Spinal cord (tissue), 10 donors: ENCODE measurements around the gene SMIM24. TPM values are rescaled to one million over a fixed set of nuclear protein-coding genes. Genes with fewer than 3 reads are reported as not detected.
"Not testable (repeated sequence)": the region's sequence is repeated elsewhere in the genome, so short reads cannot be mapped to it uniquely, and the experiment has no call there.

Experiments used
- DNase-seq, 6 donors: peaks; one replicate each; pipeline versions ENCODE4 v3.0.0 to v3.0.0-alpha.2; 2013 to 2015; ENCODE audit warnings: low spot score in 6 of 6, low read depth in 4 of 6
- H3K27ac ChIP-seq: one replicate; pipeline ENCODE4 v1.5.1; 2013; ENCODE audit warnings: low read depth, low read length, control low read depth
- H3K27me3 ChIP-seq: one replicate; pipeline ENCODE4 v1.6.1; 2013; ENCODE audit warnings: low read length; ENCODE audit not compliant: control insufficient read depth, insufficient read depth
- H3K36me3 ChIP-seq: one replicate; pipeline ENCODE4 v1.6.1; 2013; ENCODE audit warnings: low read length; ENCODE audit not compliant: control insufficient read depth, insufficient read depth
- H3K4me1 ChIP-seq: one replicate; pipeline ENCODE4 v1.6.1; 2013; ENCODE audit warnings: low read length; ENCODE audit not compliant: control insufficient read depth, insufficient read depth
- H3K4me3 ChIP-seq: one replicate; pipeline ENCODE4 v1.5.1; 2013; ENCODE audit warnings: low read depth, low read length, control low read depth
- H3K9me3 ChIP-seq: one replicate; pipeline ENCODE4 v1.6.1; 2013; ENCODE audit warnings: low read length; ENCODE audit not compliant: control insufficient read depth, insufficient read depth
- WGBS: methylation state at CpG from one replicate; pipeline ENCODE4 v1.1.5; 2013; ENCODE audit warnings: missing lambda C conversion rate; ENCODE audit not compliant: insufficient coverage; 5-methylcytosine and 5-hydroxymethylcytosine counted together
- long read RNA-seq, 4 donors: transcript quantifications; one replicate each; lab custom pipeline, GENCODE V29; 2026
- polyA plus RNA-seq, 2 donors: library from polyadenylated mRNA; unstranded; fragments of 120-200 nt; gene quantifications; one replicate each; pipeline ENCODE4 v1.2.1, GENCODE V29; 2013; ENCODE audit not compliant: insufficient read length in 2 of 2
- total RNA-seq, 2 donors: library from RNA; depleted of rRNA in 1 of 2; stranded (reverse); fragments of 120-200 nt in 1 of 2; fragments of >200 nt in 1 of 2; gene quantifications; one replicate each; pipeline versions ENCODE4 v1.2.3 to v1.2.4, GENCODE V29; 2013 to 2014
- donor health status: healthy.

The SMIM24 gene
- total RNA-seq (under 1 TPM in 1 of 2 donors, not detected in 1; 0.94 TPM), polyA plus RNA-seq (1 to 10 TPM; 2.8 to 3.6 TPM)
- long read RNA-seq, donor 1, result 0 reads
- long read RNA-seq, donor 2, partial matches to known transcripts, result 0 of 1 reads
- long read RNA-seq, donor 2, other reads (novel, unspliced or antisense), result 0 of 1 reads
- long read RNA-seq, donor 3, partial matches to known transcripts, result 0 of 3 reads
- long read RNA-seq, donor 3, other reads (novel, unspliced or antisense), result 0 of 3 reads
- long read RNA-seq, donor 4, result 0 reads

GRCh38 chr19:3480383-3481091 lies at the start of gene SMIM24:
Gene SMIM24, minus strand, starts transcription at chr19:3480525. Its CDS starts 62 bp downstream, at chr19:3480463.
- Histone ChIP-seq H3K27ac (no peak within 1 kb of the TSS), H3K36me3 (no peaks in the 10 kb centered on the region), H3K9me3 (no peaks in the 10 kb centered on the region), H3K4me3 (no peak within 1 kb of the TSS), H3K27me3 (peaks cover 60% of the 10 kb centered on the region), H3K4me1 (peaks cover 5% of the 10 kb centered on the region)
- 39% methylated on average over 22 of the region's 27 CpGs for WGBS
- no peak for DNase-seq

DNA sequence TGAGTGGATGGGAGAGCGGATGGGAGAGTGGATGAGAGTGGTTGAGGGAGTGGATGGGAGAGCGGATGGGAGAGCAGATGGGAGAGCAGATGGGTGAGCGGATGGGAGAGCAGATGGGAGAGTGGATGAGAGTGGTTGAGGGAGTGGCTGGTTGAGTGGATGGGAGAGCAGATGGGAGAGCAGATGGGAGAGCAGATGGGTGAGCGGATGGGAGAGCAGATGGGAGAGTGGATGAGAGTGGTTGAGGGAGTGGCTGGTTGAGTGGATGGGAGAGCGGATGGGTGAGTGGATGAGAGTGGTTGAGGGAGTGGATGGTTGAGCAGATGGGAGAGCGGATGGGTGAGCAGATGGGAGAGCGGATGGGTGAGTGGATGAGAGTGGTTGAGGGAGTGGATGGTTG lies 49.0 kb upstream of the SMIM24 start:
- not testable (repeated sequence) for H3K27ac ChIP-seq, H3K27me3 ChIP-seq, H3K4me1 ChIP-seq, DNase-seq, H3K9me3 ChIP-seq, H3K4me3 ChIP-seq
- 97% methylated on average over 7 of the region's 7 CpGs for WGBS
- peaks cover 93% of the 10 kb centered on the region for H3K36me3 ChIP-seq

GRCh38 chr19:3528539-3529211 lies 48.4 kb upstream of the SMIM24 start:
- Histone ChIP-seq H3K9me3 (no peaks in the 10 kb centered on the region), H3K4me3 (no peak overlapping the region), H3K27ac (no peak overlapping the region), H3K36me3 (peaks cover 93% of the 10 kb centered on the region), H3K4me1 (no peaks in the 10 kb centered on the region), H3K27me3 (no peaks in the 10 kb centered on the region)
- DNase-seq, result no peak
- WGBS, result 94% methylated on average over 20 of the region's 20 CpGs

GRCh38 chr19:3528080-3528479 lies 47.8 kb upstream of the SMIM24 start:
- Histone ChIP-seq H3K36me3 (peaks cover 93% of the 10 kb centered on the region), H3K9me3 (no peaks in the 10 kb centered on the region), H3K27ac (no peak overlapping the region), H3K27me3 (no peaks in the 10 kb centered on the region), H3K4me3 (no peak overlapping the region), H3K4me1 (no peaks in the 10 kb centered on the region)
- DNase-seq, result no peak
- WGBS, result 95% methylated on average over 11 of the region's 14 CpGs

DNA sequence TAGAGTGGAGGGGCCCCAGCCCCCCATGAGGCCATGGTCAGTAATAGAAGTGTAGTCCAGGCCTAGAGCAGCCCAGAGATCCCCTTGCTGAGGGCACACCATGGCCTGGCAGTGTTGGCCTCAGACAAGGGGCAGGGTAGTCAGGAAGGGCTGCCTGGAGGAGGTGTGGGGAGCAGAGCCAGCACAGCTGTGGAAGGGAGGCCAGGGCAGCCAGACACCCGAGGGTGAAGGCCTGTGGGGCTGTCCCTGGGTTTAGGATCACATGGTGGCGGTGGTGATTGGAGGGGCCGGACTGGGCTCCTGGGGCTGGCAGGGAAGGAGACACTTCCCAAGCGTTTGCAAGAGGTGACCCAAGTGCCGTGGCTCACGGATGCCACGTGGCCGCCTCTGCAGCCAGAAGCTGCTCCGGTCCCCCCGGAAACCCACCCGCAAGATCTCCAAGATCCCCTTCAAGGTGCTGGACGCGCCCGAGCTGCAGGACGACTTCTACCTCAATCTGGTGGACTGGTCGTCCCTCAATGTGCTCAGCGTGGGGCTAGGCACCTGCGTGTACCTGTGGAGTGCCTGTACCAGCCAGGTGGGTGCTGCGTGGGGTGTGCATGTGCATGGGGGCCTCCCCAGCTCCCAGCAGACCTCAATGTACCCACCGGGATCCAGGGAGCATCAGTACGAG lies 47.0 kb upstream of the SMIM24 start:
- Histone ChIP-seq H3K9me3 (no peaks in the 10 kb centered on the region), H3K4me1 (no peaks in the 10 kb centered on the region), H3K27ac (no peak overlapping the region), H3K36me3 (peaks cover 93% of the 10 kb centered on the region), H3K27me3 (no peaks in the 10 kb centered on the region), H3K4me3 (no peak overlapping the region)
- DNase-seq, result no peak
- 97% methylated on average over 20 of the region's 21 CpGs for WGBS

GRCh38 chr19:3526507-3527237 lies 46.3 kb upstream of the SMIM24 start:
- 88% methylated on average over 26 of the region's 28 CpGs for WGBS
- Histone ChIP-seq H3K27me3 (no peaks in the 10 kb centered on the region), H3K4me1 (no peaks in the 10 kb centered on the region), H3K4me3 (no peak overlapping the region), H3K9me3 (no peaks in the 10 kb centered on the region), H3K27ac (no peak overlapping the region), H3K36me3 (peaks cover 92% of the 10 kb centered on the region)
- DNase-seq, result no peak

GRCh38 chr19:3524904-3525451 lies 44.7 kb upstream of the SMIM24 start:
- WGBS, result 95% methylated on average over 20 of the region's 20 CpGs
- H3K27me3 ChIP-seq, result no peaks in the 10 kb centered on the region
- no peak for DNase-seq
- no peaks in the 10 kb centered on the region for H3K4me1 ChIP-seq
- peaks cover 88% of the 10 kb centered on the region for H3K36me3 ChIP-seq
- H3K9me3 ChIP-seq, result no peaks in the 10 kb centered on the region
- H3K4me3 ChIP-seq, result no peak overlapping the region
- no peak overlapping the region for H3K27ac ChIP-seq

GRCh38 chr19:3524078-3524842 lies 43.9 kb upstream of the SMIM24 start:
- H3K9me3 ChIP-seq, result no peaks in the 10 kb centered on the region
- no peak overlapping the region for H3K4me3 ChIP-seq
- peaks cover 94% of the 10 kb centered on the region for H3K36me3 ChIP-seq
- H3K27ac ChIP-seq, result no peak overlapping the region
- H3K27me3 ChIP-seq, result no peaks in the 10 kb centered on the region
- 94% methylated on average over 33 of the region's 33 CpGs for WGBS
- no peak for DNase-seq
- no peaks in the 10 kb centered on the region for H3K4me1 ChIP-seq
